Endothelial cell of umbilical vein (primary cell): Measurements from ENCODE around the gene TRIP13. TPM values are rescaled to one million over a fixed set of nuclear protein-coding genes. Genes with fewer than 3 reads are reported as not detected.
"Not testable (repeated sequence)": the region's sequence is repeated elsewhere in the genome, so short reads cannot be mapped to it uniquely, and the experiment has no call there.

ENCODE experiments used
- BruUV-seq: library from RNA; stranded (reverse); fragments of 400-500 nt; replicated peaks from 2 replicates; lab custom pipeline; 2021; lab: Mats Ljungman, UMichigan
- CTCF ChIA-PET: fragments of 300-600, 350-600 bp; sonication (Branson Sonifier 250); formaldehyde crosslinking; loops from one replicate; lab custom pipeline; 2021; ENCODE audit warnings: antibody characterized with exemption, inconsistent platforms; lab: Charles Lee
- POLR2A ChIA-PET: fragments of 300-600, 350-600 bp; sonication (Branson Sonifier 250); formaldehyde crosslinking; loops from one replicate; lab custom pipeline; 2021; ENCODE audit warnings: antibody characterized with exemption, inconsistent platforms; lab: Charles Lee
- DNase-seq: peaks from one replicate; pipeline ENCODE4 v3.0.0-alpha.2; 2011; ENCODE audit warnings: low read depth, low spot score
- FAIRE-seq: peaks from 2 replicates; lab custom pipeline; 2011; peaks lifted over from hg19 to GRCh38; lab: Jason Lieb, UNC
- H2AFZ ChIP-seq: 2 replicates; pipeline ENCODE4 v1.6.0; 2012; ENCODE audit warnings: low read depth, low read length, control low read depth, inconsistent platforms
- H3K27ac ChIP-seq: 2 replicates; pipeline ENCODE4 v1.5.1; 2011; ENCODE audit warnings: low read depth, mild to moderate bottlenecking, control low read depth, low read length, moderate library complexity; ENCODE audit not compliant: insufficient read depth
- H3K27me3 ChIP-seq, 2 experiments: 2 replicates each; pipeline versions ENCODE4 v1.6.0 to v1.6.1; 2011; ENCODE audit warnings: low read length in 2 of 2, mixed read lengths in 1 of 2; ENCODE audit not compliant: control insufficient read depth in 2 of 2, insufficient read depth in 2 of 2
- H3K36me3 ChIP-seq, 2 experiments: 2 replicates in 1 of 2; 3 replicates in 1 of 2; pipeline ENCODE4 v1.5.1; 2011; ENCODE audit warnings: low read length in 2 of 2, mild to moderate bottlenecking in 1 of 2, moderate library complexity in 1 of 2; ENCODE audit not compliant: control insufficient read depth in 2 of 2, insufficient read depth in 2 of 2; ENCODE audit errors: extremely low read depth in 1 of 2
- H3K4me1 ChIP-seq: 3 replicates; pipeline ENCODE4 v1.5.1; 2011; ENCODE audit warnings: mild to moderate bottlenecking, low read length; ENCODE audit not compliant: control insufficient read depth, insufficient read depth; ENCODE audit errors: extremely low read depth
- H3K4me2 ChIP-seq: 2 replicates; pipeline ENCODE4 v1.6.1; 2011; ENCODE audit warnings: low read length, control low read depth, mixed read lengths; ENCODE audit not compliant: insufficient read depth
- H3K4me3 ChIP-seq, 3 experiments: fragments of 200-600 bp in 1 of 3; sonication (generic), shearing (Covaris generic) in 1 of 3; replicated peaks in 1 of 3; 2 replicates each; pipeline ENCODE4 v1.5.1; 2011 to 2016; ENCODE audit warnings: control low read depth in 3 of 3, low read length in 3 of 3, mild to moderate bottlenecking in 2 of 3, inconsistent platforms in 1 of 3, low read depth in 1 of 3, moderate library complexity in 1 of 3; ENCODE audit not compliant: insufficient read depth in 1 of 3
- H3K79me2 ChIP-seq: 2 replicates; pipeline ENCODE4 v1.6.0; 2012; ENCODE audit warnings: low read length, inconsistent platforms; ENCODE audit not compliant: control insufficient read depth, insufficient read depth
- H3K9ac ChIP-seq: replicated peaks from 2 replicates; pipeline ENCODE3; 2011; ENCODE audit warnings: low read length, control low read depth; ENCODE audit not compliant: insufficient read depth; ENCODE audit errors: extremely low read depth
- H3K9me1 ChIP-seq: replicated peaks from 3 replicates; pipeline ENCODE4 v1.6.0; 2011; ENCODE audit warnings: mild to moderate bottlenecking, low read length; ENCODE audit not compliant: control insufficient read depth, insufficient read depth; ENCODE audit errors: extremely low read depth
- H3K9me3 ChIP-seq: replicated peaks from 2 replicates; pipeline ENCODE4 v1.5.1; 2012; ENCODE audit warnings: low read length, inconsistent platforms; ENCODE audit not compliant: control insufficient read depth, insufficient read depth
- H4K20me1 ChIP-seq: replicated peaks from 2 replicates; pipeline ENCODE3; 2011; ENCODE audit warnings: mild to moderate bottlenecking, low read length; ENCODE audit not compliant: control insufficient read depth, insufficient read depth; ENCODE audit errors: extremely low read depth
- EZH2 ChIP-seq: IDR thresholded peaks from 2 replicates; pipeline ENCODE4 v1.6.1; 2012; ENCODE audit warnings: borderline replicate concordance, low read depth, mild to moderate bottlenecking, moderate library complexity, low read length, inconsistent platforms; ENCODE audit not compliant: severe bottlenecking
- FOS ChIP-seq: IDR thresholded peaks from 2 replicates; pipeline ENCODE4 v1.6.1; 2011; ENCODE audit warnings: mild to moderate bottlenecking, low read length, moderate library complexity, borderline replicate concordance; ENCODE audit not compliant: insufficient read depth
- JUN ChIP-seq: IDR thresholded peaks from 2 replicates; pipeline ENCODE4 v1.6.1; 2011; ENCODE audit warnings: borderline replicate concordance, low read depth; ENCODE audit not compliant: insufficient read length, insufficient read depth
- MYC ChIP-seq: IDR thresholded peaks from one replicate; pipeline ENCODE4 v1.6.1; 2011; ENCODE audit warnings: mild to moderate bottlenecking, low read depth, low read length
- dilution Hi-C: fragments of 300-500 bp; cut with MboI; formaldehyde crosslinking; loops from one replicate; pipeline ENCODE4 v1.15.0; 2019; ENCODE audit warnings: low sequenced_read_pairs; ENCODE audit not compliant: extremely low pct_ligation_motif_present
- intact Hi-C: fragments of 100-400 bp; cut with micrococcal nuclease; formaldehyde crosslinking; loops from one replicate; pipeline ENCODE4 v1.10.0; 2022
- polyA plus RNA-seq, 4 experiments: library from polyadenylated mRNA; depleted of rRNA in 3 of 4; stranded (reverse) in 3 of 4; unstranded in 1 of 4; fragments of >200 nt; gene quantifications; 2 replicates each; pipeline versions ENCODE4 v1.2.1 to v1.2.3, GENCODE V29; 2011 to 2012; ENCODE audit warnings: missing spikeins in 1 of 4
- total RNA-seq: library from RNA; stranded (reverse); gene quantifications from 2 replicates; pipeline ENCODE4 v1.2.3, GENCODE V29; 2021
- TF ChIP-seq, protein P1 (sequence below), 2 donors: IDR thresholded peaks; 1 replicate in 1 of 2; 2 replicates in 1 of 2; pipeline ENCODE4 v1.5.1; 2011; ENCODE audit warnings: low read length in 2 of 2, mild to moderate bottlenecking in 2 of 2, moderate library complexity in 2 of 2, control low read depth in 1 of 2, inconsistent platforms in 1 of 2, low read depth in 1 of 2; ENCODE audit not compliant: insufficient read depth in 1 of 2; ENCODE audit errors: extremely low read depth in 1 of 2

Gene TRIP13
- total and polyA plus RNA-seq, 2 donors (not counting 3 experiments of a cell fraction or from before 2014, with no cell fraction given), result 17.4 to 39.0 TPM

DNA sequence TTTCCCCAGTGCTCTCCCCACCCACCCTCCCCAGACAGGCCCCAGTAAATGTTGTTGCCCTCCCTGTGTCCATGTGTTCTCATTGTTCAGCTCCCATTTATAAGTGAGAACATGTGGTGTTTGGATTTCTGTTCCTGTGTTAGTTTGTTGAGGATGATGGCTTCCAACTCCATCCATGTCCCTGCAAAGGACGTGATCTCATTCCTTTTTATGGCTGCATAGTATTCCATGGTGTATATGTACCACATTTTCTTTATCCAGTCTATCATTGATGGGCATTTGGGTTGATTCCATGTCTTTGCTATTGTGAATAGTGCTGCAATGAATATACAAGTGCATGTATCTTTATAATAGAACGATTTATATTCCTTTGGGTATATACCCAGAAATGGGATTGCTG, 48.1 kb downstream of the TRIP13 start:
- H3K27ac ChIP-seq, dilution Hi-C loops, DNase-seq, H3K79me2 ChIP-seq, intact Hi-C loops, H4K20me1 ChIP-seq, H3K4me3 ChIP-seq, H3K9me1 ChIP-seq, H3K4me2 ChIP-seq, H3K4me1 ChIP-seq, H3K36me3 ChIP-seq, BruUV-seq, POLR2A ChIA-PET, H3K9me3 ChIP-seq, H2AFZ ChIP-seq, FAIRE-seq, H3K9ac ChIP-seq: not testable (repeated sequence)
- CTCF ChIA-PET, result interaction anchor here (1.2 kb wide), 1 partner anchor 216 kb away, joined by 3 read pairs; no protein-coding TSS in a partner anchor
- H3K27me3 ChIP-seq, result peaks cover 12 to 17% of the 10 kb centered on the region in 2 experiments

DNA sequence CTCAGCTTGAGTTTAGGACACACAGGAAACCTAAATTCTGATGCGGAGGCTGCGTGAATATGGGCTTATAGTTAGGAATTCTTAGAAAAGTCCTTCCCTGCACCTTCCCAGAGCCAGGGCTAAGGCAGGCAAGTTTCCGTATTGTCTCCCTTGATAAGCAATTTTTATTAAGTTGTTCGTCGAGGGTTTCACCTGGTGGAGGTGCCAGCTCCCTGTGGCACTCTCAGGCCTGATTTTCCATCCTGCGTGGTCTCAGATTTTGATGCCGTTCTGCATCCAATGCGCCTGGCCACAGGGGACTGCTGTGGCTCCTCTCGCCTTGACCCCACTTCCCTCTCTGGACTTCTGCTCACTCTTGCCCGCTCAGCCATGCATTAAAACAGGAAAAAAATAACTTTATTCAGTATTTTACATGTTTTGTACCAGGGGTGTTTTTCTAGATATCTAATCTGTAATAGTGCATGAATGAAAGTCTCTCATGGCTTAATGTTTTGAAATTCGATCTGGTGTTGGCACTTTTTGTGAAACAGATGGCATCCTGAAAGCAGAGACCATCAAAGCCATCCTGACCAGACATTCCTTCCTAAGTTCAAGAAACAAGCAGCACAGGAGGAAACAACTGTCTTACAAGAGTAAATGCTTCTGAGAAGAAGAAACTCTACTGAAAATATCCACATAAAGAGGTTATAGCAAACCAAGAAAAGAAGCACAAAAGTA, 50.7 kb downstream of the TRIP13 start:
- intact Hi-C loops, result no loop called here
- Histone ChIP-seq H2AFZ (no peak overlapping the region), H3K4me2 (no peak overlapping the region), H3K9ac (no peak overlapping the region), H3K27ac (no peak overlapping the region), H3K4me3 (no peak overlapping the region), H3K79me2 (no peaks in the 10 kb centered on the region), H3K36me3 (no peaks in the 10 kb centered on the region), H3K9me3 (no peaks in the 10 kb centered on the region), H3K9me1 (no peaks in the 10 kb centered on the region), H4K20me1 (no peaks in the 10 kb centered on the region), H3K4me1 (no peaks in the 10 kb centered on the region), H3K27me3 (peaks cover 14 to 19% of the 10 kb centered on the region in 2 experiments)
- BruUV-seq, result no TSS peak
- no peak for DNase-seq
- TF ChIP-seq, protein P1, sequence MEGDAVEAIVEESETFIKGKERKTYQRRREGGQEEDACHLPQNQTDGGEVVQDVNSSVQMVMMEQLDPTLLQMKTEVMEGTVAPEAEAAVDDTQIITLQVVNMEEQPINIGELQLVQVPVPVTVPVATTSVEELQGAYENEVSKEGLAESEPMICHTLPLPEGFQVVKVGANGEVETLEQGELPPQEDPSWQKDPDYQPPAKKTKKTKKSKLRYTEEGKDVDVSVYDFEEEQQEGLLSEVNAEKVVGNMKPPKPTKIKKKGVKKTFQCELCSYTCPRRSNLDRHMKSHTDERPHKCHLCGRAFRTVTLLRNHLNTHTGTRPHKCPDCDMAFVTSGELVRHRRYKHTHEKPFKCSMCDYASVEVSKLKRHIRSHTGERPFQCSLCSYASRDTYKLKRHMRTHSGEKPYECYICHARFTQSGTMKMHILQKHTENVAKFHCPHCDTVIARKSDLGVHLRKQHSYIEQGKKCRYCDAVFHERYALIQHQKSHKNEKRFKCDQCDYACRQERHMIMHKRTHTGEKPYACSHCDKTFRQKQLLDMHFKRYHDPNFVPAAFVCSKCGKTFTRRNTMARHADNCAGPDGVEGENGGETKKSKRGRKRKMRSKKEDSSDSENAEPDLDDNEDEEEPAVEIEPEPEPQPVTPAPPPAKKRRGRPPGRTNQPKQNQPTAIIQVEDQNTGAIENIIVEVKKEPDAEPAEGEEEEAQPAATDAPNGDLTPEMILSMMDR (IDR thresholded peaks at IDR 0.05; ENCODE audit: extremely low read depth in 1 of 2, insufficient read depth in 1 of 2, low read depth in 1 of 2, low read length in 2 of 2), result no peak
- TF ChIP-seq EZH2 (no peak), FOS (no peak), JUN (no peak), MYC (no peak)
- POLR2A ChIA-PET, result no interaction called here
- CTCF ChIA-PET, result no interaction called here
- FAIRE-seq, result no peak
- dilution Hi-C loops, result no loop called here
